Endodermal cell (in vitro differentiated cells): Measurements from ENCODE around the gene ZNF627. TPM values are rescaled to one million over a fixed set of nuclear protein-coding genes. Genes with fewer than 3 reads are reported as not detected.

Experiments used
- DNase-seq: peaks from one replicate; pipeline ENCODE4 v3.0.0-alpha.2; 2017
- H3K27ac ChIP-seq: 2 replicates; pipeline ENCODE4 v1.5.1; 2013; ENCODE audit warnings: mild to moderate bottlenecking, low read depth, low read length, moderate library complexity
- H3K27me3 ChIP-seq: 2 replicates; pipeline ENCODE4 v1.6.1; 2013; ENCODE audit warnings: mild to moderate bottlenecking, low read length, moderate library complexity; ENCODE audit not compliant: insufficient read depth, control insufficient read depth, poor library complexity, severe bottlenecking
- H3K36me3 ChIP-seq: 2 replicates; pipeline ENCODE4 v1.7.0; 2013; ENCODE audit warnings: mild to moderate bottlenecking, low read length, moderate library complexity; ENCODE audit not compliant: control insufficient read depth, insufficient read depth
- H3K4me1 ChIP-seq: one replicate; pipeline ENCODE4 v1.7.0; 2013; ENCODE audit warnings: low read length; ENCODE audit not compliant: control insufficient read depth, insufficient read depth
- H3K4me3 ChIP-seq: 2 replicates; pipeline ENCODE4 v1.5.1; 2013; ENCODE audit warnings: mild to moderate bottlenecking, low read length, moderate library complexity
- H3K9ac ChIP-seq: 2 replicates; pipeline ENCODE4 v1.6.1; 2013; ENCODE audit warnings: mild to moderate bottlenecking, low read length, moderate library complexity; ENCODE audit not compliant: poor library complexity, severe bottlenecking; ENCODE audit errors: extremely low read depth
- H3K9me3 ChIP-seq: 2 replicates; pipeline ENCODE4 v1.6.1; 2013; ENCODE audit warnings: mild to moderate bottlenecking, low read length, moderate library complexity; ENCODE audit not compliant: control insufficient read depth
- H3K27ac Mint-ChIP-seq: 2 replicates; pipeline ENCODE4 v1.8.0; 2020; ENCODE audit warnings: mixed read lengths
- H3K27me3 Mint-ChIP-seq: 2 replicates; pipeline ENCODE4 v1.8.0; 2021; ENCODE audit warnings: mild to moderate bottlenecking, mixed read lengths; ENCODE audit not compliant: insufficient read depth
- H3K36me3 Mint-ChIP-seq: 2 replicates; pipeline ENCODE4 v1.8.0; 2020; ENCODE audit warnings: low read depth, mixed read lengths
- H3K4me1 Mint-ChIP-seq: 2 replicates; pipeline ENCODE4 v1.8.0; 2020; ENCODE audit warnings: mixed read lengths
- H3K4me3 Mint-ChIP-seq: 2 replicates; pipeline ENCODE4 v1.8.0; 2020; ENCODE audit warnings: mild to moderate bottlenecking, moderate library complexity, mixed read lengths
- H3K9me3 Mint-ChIP-seq: 2 replicates; pipeline ENCODE4 v1.8.0; 2020; ENCODE audit warnings: mild to moderate bottlenecking, mixed read lengths
- WGBS, 2 experiments: methylation state at CpG; one replicate each; pipeline versions ENCODE4 v1.1.5 to v1.1.7; 2013; ENCODE audit warnings: missing lambda C conversion rate in 2 of 2, mixed read lengths in 1 of 2; ENCODE audit not compliant: insufficient coverage in 1 of 2, insufficient read length in 1 of 2; 5-methylcytosine and 5-hydroxymethylcytosine counted together
- total RNA-seq, 2 donors: library from RNA; stranded (reverse); fragmentation: NEBNext Ultra II Directional in 1 of 2; extraction: Animal tissue kit (Norgen Biotek cat#: 25700) in 1 of 2; gene quantifications; 2 replicates in 1 of 2; 3 replicates in 1 of 2; pipeline ENCODE4 v1.2.1, GENCODE V29; 2021
- TF ChIP-seq, protein P1 (sequence below): fragments of 200-600 bp; sonication (generic); conservative IDR thresholded peaks from 2 replicates; pipeline ENCODE4 v1.5.0; 2021; ENCODE audit warnings: antibody characterized with exemption, mild to moderate bottlenecking

Gene ZNF627
- total RNA-seq, 2 donors from 2014 or later = 22.0 to 30.5 TPM

DNA sequence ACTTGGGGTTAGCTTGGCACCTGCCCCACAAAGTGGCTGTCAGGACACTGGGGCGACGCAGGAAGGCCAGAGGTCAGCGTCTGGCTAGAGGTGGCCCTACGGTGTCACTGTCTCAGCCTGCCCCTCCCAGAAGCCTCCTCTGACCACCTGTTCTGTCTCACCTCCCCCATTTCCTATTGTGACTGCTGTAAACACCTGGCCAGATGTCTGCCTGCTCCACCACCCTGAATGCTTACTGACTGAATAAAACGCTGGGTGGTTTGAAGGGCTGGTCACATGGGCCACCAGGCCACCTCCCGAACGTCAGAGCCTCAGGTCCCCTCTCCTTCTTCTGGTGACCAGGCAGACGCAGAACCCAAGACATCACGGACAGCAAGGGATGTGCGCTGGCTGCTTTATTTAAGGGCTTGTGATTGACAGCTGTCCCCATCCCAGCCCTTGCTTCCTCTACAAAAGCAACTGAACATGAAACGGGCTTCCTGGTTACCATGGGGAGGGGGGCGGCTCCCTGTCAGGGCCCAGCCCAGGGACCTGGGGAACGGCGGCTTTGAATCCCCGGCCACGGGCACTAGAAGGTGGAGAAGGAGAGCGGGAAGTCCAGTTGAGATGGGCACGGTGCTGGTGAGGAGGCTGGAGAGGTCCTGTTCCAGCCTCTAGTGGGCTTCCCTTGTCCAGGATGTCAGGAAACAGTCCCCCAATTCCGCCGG lies 44.5 kb upstream of the ZNF627 start:
- Mint-ChIP-seq H3K4me1 (peaks cover 1% of the 10 kb centered on the region), H3K27me3 (no peaks in the 10 kb centered on the region), H3K36me3 (peaks cover 25% of the 10 kb centered on the region), H3K9me3 (no peaks in the 10 kb centered on the region), H3K4me3 (no peak overlapping the region), H3K27ac (no peak overlapping the region)
- Histone ChIP-seq H3K9ac (no peak overlapping the region), H3K4me1 (no peaks in the 10 kb centered on the region), H3K9me3 (no peaks in the 10 kb centered on the region), H3K4me3 (no peak overlapping the region), H3K27ac (no peak overlapping the region), H3K27me3 (no peaks in the 10 kb centered on the region), H3K36me3 (peaks cover 51% of the 10 kb centered on the region)
- TF ChIP-seq, protein P1, sequence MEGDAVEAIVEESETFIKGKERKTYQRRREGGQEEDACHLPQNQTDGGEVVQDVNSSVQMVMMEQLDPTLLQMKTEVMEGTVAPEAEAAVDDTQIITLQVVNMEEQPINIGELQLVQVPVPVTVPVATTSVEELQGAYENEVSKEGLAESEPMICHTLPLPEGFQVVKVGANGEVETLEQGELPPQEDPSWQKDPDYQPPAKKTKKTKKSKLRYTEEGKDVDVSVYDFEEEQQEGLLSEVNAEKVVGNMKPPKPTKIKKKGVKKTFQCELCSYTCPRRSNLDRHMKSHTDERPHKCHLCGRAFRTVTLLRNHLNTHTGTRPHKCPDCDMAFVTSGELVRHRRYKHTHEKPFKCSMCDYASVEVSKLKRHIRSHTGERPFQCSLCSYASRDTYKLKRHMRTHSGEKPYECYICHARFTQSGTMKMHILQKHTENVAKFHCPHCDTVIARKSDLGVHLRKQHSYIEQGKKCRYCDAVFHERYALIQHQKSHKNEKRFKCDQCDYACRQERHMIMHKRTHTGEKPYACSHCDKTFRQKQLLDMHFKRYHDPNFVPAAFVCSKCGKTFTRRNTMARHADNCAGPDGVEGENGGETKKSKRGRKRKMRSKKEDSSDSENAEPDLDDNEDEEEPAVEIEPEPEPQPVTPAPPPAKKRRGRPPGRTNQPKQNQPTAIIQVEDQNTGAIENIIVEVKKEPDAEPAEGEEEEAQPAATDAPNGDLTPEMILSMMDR = no peak
- no peak for DNase-seq
- 94 to 95% methylated on average over 12 to 20 of the region's 20 CpGs for whole genome bisulfite sequencing, 2 experiments

DNA sequence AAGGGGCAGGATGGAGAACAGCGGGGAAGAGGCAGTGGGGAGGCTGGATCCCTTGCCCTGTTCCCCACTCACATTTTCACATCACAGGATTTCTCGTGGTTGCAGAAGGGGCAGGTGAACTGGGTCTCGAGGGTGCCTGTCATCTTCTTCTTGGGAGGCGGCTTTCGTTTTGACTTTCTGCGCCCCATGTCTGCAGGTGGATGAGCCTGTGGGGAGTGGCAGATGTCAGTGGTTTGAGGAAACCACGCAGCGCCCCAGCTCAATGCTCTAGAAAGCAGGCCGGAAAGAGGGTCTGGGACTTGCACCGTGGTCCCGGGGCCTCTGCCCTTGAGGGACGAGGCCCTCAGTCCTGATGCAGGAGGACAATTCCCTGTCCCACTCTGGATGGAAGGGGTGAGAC lies 43.1 kb upstream of the ZNF627 start:
- H3K9me3 ChIP-seq = no peaks in the 10 kb centered on the region
- H3K27ac Mint-ChIP-seq = no peak overlapping the region
- no peak overlapping the region for H3K4me3 Mint-ChIP-seq
- DNase-seq = no peak
- H3K9me3 Mint-ChIP-seq = no peaks in the 10 kb centered on the region
- no peaks in the 10 kb centered on the region for H3K27me3 ChIP-seq
- TF ChIP-seq, protein P1 = no peak
- H3K27ac ChIP-seq = no peak overlapping the region
- no peak overlapping the region for H3K9ac ChIP-seq
- WGBS, 2 experiments = 94 to 98% methylated on average over 7 to 12 of the region's 12 CpGs
- peaks cover 6% of the 10 kb centered on the region for H3K4me1 Mint-ChIP-seq
- no peaks in the 10 kb centered on the region for H3K27me3 Mint-ChIP-seq
- no peaks in the 10 kb centered on the region for H3K4me1 ChIP-seq
- H3K36me3 Mint-ChIP-seq = peaks cover 21% of the 10 kb centered on the region
- H3K4me3 ChIP-seq = no peak overlapping the region
- peaks cover 44% of the 10 kb centered on the region for H3K36me3 ChIP-seq

DNA sequence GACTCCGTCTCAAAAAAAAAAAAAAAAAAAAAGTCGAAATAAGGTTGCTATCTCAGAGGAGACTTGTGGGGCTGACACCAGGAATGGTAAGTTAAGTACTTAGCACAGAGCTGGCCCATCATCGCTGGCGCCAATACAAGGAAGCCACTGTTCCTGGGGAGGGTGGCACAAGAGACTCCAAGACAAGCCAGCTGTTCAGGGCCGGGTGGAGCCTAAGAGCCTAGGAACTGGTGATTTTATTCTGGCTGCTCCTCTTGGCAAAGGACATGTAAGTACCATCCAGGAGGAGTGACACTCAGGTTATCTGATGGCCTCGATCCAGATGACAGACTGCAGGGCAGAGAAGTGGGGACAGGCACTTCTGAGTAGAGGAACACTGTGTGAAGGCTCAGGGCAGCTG lies 42.0 kb upstream of the ZNF627 start:
- H3K4me1 Mint-ChIP-seq = peaks cover 8% of the 10 kb centered on the region
- WGBS, 2 experiments = 90 to 96% methylated on average over 4 to 6 of the region's 6 CpGs
- no peaks in the 10 kb centered on the region for H3K27me3 Mint-ChIP-seq
- H3K27me3 ChIP-seq = no peaks in the 10 kb centered on the region
- no peak overlapping the region for H3K4me3 ChIP-seq
- H3K4me1 ChIP-seq = no peaks in the 10 kb centered on the region
- no peaks in the 10 kb centered on the region for H3K9me3 ChIP-seq
- DNase-seq = no peak
- H3K27ac Mint-ChIP-seq = no peak overlapping the region
- peaks cover 37% of the 10 kb centered on the region for H3K36me3 ChIP-seq
- no peaks in the 10 kb centered on the region for H3K9me3 Mint-ChIP-seq
- H3K9ac ChIP-seq = no peak overlapping the region
- no peak overlapping the region for H3K27ac ChIP-seq
- TF ChIP-seq, protein P1 = no peak
- H3K36me3 Mint-ChIP-seq = peaks cover 19% of the 10 kb centered on the region
- no peak overlapping the region for H3K4me3 Mint-ChIP-seq
